ENCODE measurements around the gene USF2. TPM values are rescaled to one million over a fixed set of nuclear protein-coding genes. Genes with fewer than 3 reads are reported as not detected.
"Not testable (repeated sequence)": the region's sequence is repeated elsewhere in the genome, so short reads cannot be mapped to it uniquely, and the experiment has no call there.

USF2 gene
- total RNA-seq, 3 donors from 2014 or later = 72.7 to 117 (median 77.3) TPM

- no peak for DNase-seq (ENCODE audit: low spot score in 2 of 2)
- intact Hi-C loops (cut with DNase I; ENCODE audit: low total_unique reads) = no loop called here
- no peak overlapping the region for H3K27ac ChIP-seq
- no peaks in the 10 kb centered on the region for H3K27me3 ChIP-seq
- no peaks in the 10 kb centered on the region for H3K9me3 ChIP-seq
- no peak overlapping the region for H3K4me3 ChIP-seq
- no peaks in the 10 kb centered on the region for H3K4me1 ChIP-seq
- TF ChIP-seq POLR2A (IDR thresholded peaks at IDR 0.05) (no peak), CTCF (IDR thresholded peaks at IDR 0.05) (no peak), POLR2AphosphoS5 (IDR thresholded peaks at IDR 0.05) (no peak)
- H3K36me3 ChIP-seq = no peaks in the 10 kb centered on the region
These were observed 15.7 kb downstream of the USF2 start for GRCh38 chr19:35284153-35285094.

- TF ChIP-seq POLR2A (IDR thresholded peaks at IDR 0.05) (no peak), CTCF (IDR thresholded peaks at IDR 0.05) (no peak), POLR2AphosphoS5 (IDR thresholded peaks at IDR 0.05) (no peak)
- Histone ChIP-seq H3K36me3 (no peaks in the 10 kb centered on the region), H3K27ac (no peak overlapping the region), H3K4me3 (no peak overlapping the region), H3K27me3 (no peaks in the 10 kb centered on the region), H3K9me3 (no peaks in the 10 kb centered on the region), H3K4me1 (no peaks in the 10 kb centered on the region)
- intact Hi-C loops (cut with DNase I; ENCODE audit: low total_unique reads) = no loop called here
- no peak for DNase-seq (ENCODE audit: low spot score in 2 of 2)
These were observed 16.3 kb downstream of the USF2 start for GRCh38 chr19:35285095-35285449.

DNA sequence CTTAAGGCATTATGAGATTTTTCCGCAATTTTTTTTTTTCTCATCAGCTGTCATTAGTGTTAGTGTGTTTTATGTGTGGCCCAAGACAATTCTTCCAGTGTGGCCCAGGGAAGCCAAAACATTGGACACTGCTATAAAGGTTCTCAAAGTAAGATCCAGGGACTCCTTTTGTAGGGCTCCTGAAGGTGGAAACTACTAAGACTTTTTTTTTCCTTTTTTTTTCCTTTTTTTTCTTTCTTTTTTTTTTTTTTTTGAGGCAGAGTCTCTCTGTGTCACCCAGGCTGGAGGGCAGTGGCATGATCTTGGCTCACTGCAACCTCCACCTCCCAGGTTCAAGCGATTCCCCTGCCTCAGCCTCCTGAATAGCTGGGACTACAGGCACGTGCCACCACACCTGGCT lies 16.7 kb downstream of the USF2 start:
- H3K4me1 ChIP-seq; intact Hi-C loops (cut with DNase I; ENCODE audit: low total_unique reads); H3K9me3 ChIP-seq; H3K36me3 ChIP-seq; H3K27me3 ChIP-seq; DNase-seq (ENCODE audit: low spot score in 2 of 2); H3K4me3 ChIP-seq; H3K27ac ChIP-seq: not testable (repeated sequence)

GRCh38 chr19:35286101-35286500 lies 17.3 kb downstream of the USF2 start:
- H3K27ac ChIP-seq; H3K36me3 ChIP-seq; H3K9me3 ChIP-seq; DNase-seq (ENCODE audit: low spot score in 2 of 2); H3K4me3 ChIP-seq; intact Hi-C loops (cut with DNase I; ENCODE audit: low total_unique reads); H3K4me1 ChIP-seq; H3K27me3 ChIP-seq: not testable (repeated sequence)

GRCh38 chr19:35287713-35288112 lies 19.0 kb downstream of the USF2 start:
- Histone ChIP-seq H3K4me3 (no peak overlapping the region), H3K9me3 (no peaks in the 10 kb centered on the region), H3K36me3 (no peaks in the 10 kb centered on the region), H3K4me1 (no peaks in the 10 kb centered on the region), H3K27me3 (peaks cover 0 to 8% of the 10 kb centered on the region in 2 donors), H3K27ac (no peak overlapping the region)
- TF ChIP-seq POLR2A (IDR thresholded peaks at IDR 0.05) (no peak), POLR2AphosphoS5 (IDR thresholded peaks at IDR 0.05) (no peak), CTCF (IDR thresholded peaks at IDR 0.05) (no peak)
- intact Hi-C loops (cut with DNase I; ENCODE audit: low total_unique reads) = no loop called here
- no peak for DNase-seq (ENCODE audit: low spot score in 2 of 2)

GRCh38 chr19:35288331-35288730 lies 19.6 kb downstream of the USF2 start:
- H3K4me1 ChIP-seq = no peaks in the 10 kb centered on the region
- H3K36me3 ChIP-seq = no peaks in the 10 kb centered on the region
- TF ChIP-seq POLR2A (IDR thresholded peaks at IDR 0.05) (no peak), CTCF (IDR thresholded peaks at IDR 0.05) (no peak), POLR2AphosphoS5 (IDR thresholded peaks at IDR 0.05) (no peak)
- DNase-seq (ENCODE audit: low spot score in 2 of 2) = no peak
- no peak overlapping the region for H3K4me3 ChIP-seq
- intact Hi-C loops (cut with DNase I; ENCODE audit: low total_unique reads) = no loop called here
- no peak overlapping the region for H3K27ac ChIP-seq
- peaks cover 0 to 10% of the 10 kb centered on the region in 2 donors for H3K27me3 ChIP-seq
- H3K9me3 ChIP-seq = no peaks in the 10 kb centered on the region
